CD4-positive, alpha-beta memory T cell (primary cell): ENCODE results near the gene C16orf74. TPM values are rescaled to one million over a fixed set of nuclear protein-coding genes. Genes with fewer than 3 reads are reported as not detected.

Experiments
- CTCF ChIA-PET: fragments of 350-600 bp; sonication (Branson Sonifier 250); formaldehyde crosslinking; loops from one replicate; lab custom pipeline; 2021; ENCODE audit warnings: inconsistent platforms; ENCODE audit not compliant: partially characterized antibody; lab: Charles Lee
- POLR2A ChIA-PET: fragments of 350-600 bp; sonication (Branson Sonifier 250); formaldehyde crosslinking; loops from one replicate; lab custom pipeline; 2021; ENCODE audit not compliant: partially characterized antibody; lab: Charles Lee
- DNase-seq, 5 donors: peaks; one replicate each; pipeline versions ENCODE4 v3.0.0 to v3.0.0-alpha.2; 2020 to 2022; ENCODE audit warnings: mixed read lengths in 1 of 5
- H3K27ac ChIP-seq: one replicate; pipeline ENCODE4 v1.7.0; 2013; ENCODE audit warnings: low read depth, low read length
- H3K27me3 ChIP-seq: 2 replicates; pipeline ENCODE4 v1.7.0; 2013; ENCODE audit warnings: mild to moderate bottlenecking, low read length, moderate library complexity; ENCODE audit not compliant: insufficient read depth
- H3K36me3 ChIP-seq: 2 replicates; pipeline ENCODE4 v1.7.0; 2013; ENCODE audit warnings: mild to moderate bottlenecking, low read length, moderate library complexity; ENCODE audit not compliant: insufficient read depth
- H3K4me1 ChIP-seq: 2 replicates; pipeline ENCODE4 v1.7.0; 2013; ENCODE audit warnings: mild to moderate bottlenecking, low read length, moderate library complexity; ENCODE audit not compliant: insufficient read depth
- H3K4me3 ChIP-seq, 2 donors: one replicate each; pipeline ENCODE4 v1.7.0; 2013; ENCODE audit warnings: low read length in 2 of 2, mild to moderate bottlenecking in 1 of 2
- H3K9me3 ChIP-seq, 2 donors: one replicate each; pipeline ENCODE4 v1.7.0; 2013; ENCODE audit warnings: low read length in 2 of 2, control low read depth in 1 of 2; ENCODE audit not compliant: control insufficient read depth in 1 of 2
- H3K27ac Mint-ChIP-seq, 7 donors: one replicate each; pipeline ENCODE4 v1.8.0; 2020 to 2021; ENCODE audit warnings: mixed read lengths in 7 of 7, mild to moderate bottlenecking in 6 of 7, inconsistent platforms in 3 of 7, moderate library complexity in 3 of 7
- H3K27me3 Mint-ChIP-seq, 2 donors: one replicate each; pipeline ENCODE4 v1.8.0; 2020 to 2021; ENCODE audit warnings: mixed read lengths in 2 of 2
- H3K36me3 Mint-ChIP-seq, 2 donors: one replicate each; pipeline ENCODE4 v1.8.0; 2020 to 2021; ENCODE audit warnings: mixed read lengths in 2 of 2, inconsistent platforms in 1 of 2, mild to moderate bottlenecking in 1 of 2
- H3K4me1 Mint-ChIP-seq, 4 donors: one replicate each; pipeline ENCODE4 v1.8.0; 2020 to 2021; ENCODE audit warnings: mixed read lengths in 4 of 4, mild to moderate bottlenecking in 1 of 4
- H3K4me3 Mint-ChIP-seq, 8 donors: one replicate each; pipeline ENCODE4 v1.8.0; 2020 to 2021; ENCODE audit warnings: mixed read lengths in 8 of 8, mild to moderate bottlenecking in 7 of 8, moderate library complexity in 6 of 8, inconsistent platforms in 3 of 8
- H3K9me3 Mint-ChIP-seq, 8 donors: one replicate each; pipeline ENCODE4 v1.8.0; 2020 to 2021; ENCODE audit warnings: mixed read lengths in 8 of 8, mild to moderate bottlenecking in 5 of 8, inconsistent platforms in 3 of 8, moderate library complexity in 1 of 8
- intact Hi-C: fragments of 100-400 bp; cut with micrococcal nuclease; formaldehyde crosslinking; loops from one replicate; pipeline ENCODE4 v1.15.1; 2023
- polyA plus RNA-seq, 2 donors: library from polyadenylated mRNA; unstranded; fragments of 300-500 nt; fragmentation: Illumina TruSeq; gene quantifications; one replicate each; pipeline ENCODE4 v1.2.3, GENCODE V29; 2021
- total RNA-seq, 2 experiments: library from RNA; stranded (reverse); gene quantifications; one replicate each; pipeline ENCODE4 v1.2.3, GENCODE V29; 2021

C16orf74 gene
- total and polyA plus RNA-seq, 4 experiments from 2014 or later, result 11.7 to 16.5 (median 14.3) TPM

DNA sequence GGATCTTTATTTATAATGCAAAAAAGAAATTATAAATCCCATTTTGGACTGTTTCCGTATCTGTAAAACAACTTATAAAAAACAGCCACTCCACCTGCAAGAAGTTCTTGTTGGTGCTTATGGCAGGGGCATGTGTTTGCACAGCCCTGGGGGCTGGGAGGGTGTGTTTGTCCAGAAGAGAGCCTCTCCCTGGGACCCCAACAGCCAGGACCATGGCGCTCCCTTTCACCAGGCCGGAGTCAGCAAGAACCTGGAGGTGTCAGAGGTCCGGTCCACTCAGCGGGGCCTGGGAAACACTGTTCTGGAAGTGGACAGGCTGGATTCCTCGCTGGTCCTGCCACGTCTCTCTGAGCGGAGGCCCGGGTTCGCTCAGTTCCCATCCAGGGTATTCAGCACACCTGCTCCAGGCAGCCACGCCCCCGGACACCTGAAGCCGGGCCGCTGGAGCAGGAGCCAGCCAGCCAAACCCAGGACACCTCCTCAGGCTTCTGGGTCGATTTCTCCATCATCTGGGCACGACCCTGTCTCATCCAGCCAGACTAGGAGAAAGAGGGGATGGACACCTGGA is 43.3 kb downstream of the C16orf74 start:
- Mint-ChIP-seq H3K4me1 (peaks cover 0 to 1% (median 0%) of the 10 kb centered on the region in 4 donors), H3K27ac (no peak overlapping the region), H3K4me3 (no peak overlapping the region), H3K36me3 (peaks cover 4% of the 10 kb centered on the region in 2 donors), H3K9me3 (peaks cover 0 to 8% (median 4%) of the 10 kb centered on the region in 8 donors), H3K27me3 (peaks cover 0 to 3% of the 10 kb centered on the region in 2 donors)
- intact Hi-C loops, result no loop called here
- H3K27ac ChIP-seq, result no peak overlapping the region
- no peaks in the 10 kb centered on the region for H3K36me3 ChIP-seq
- DNase-seq, result no peak
- H3K27me3 ChIP-seq, result no peaks in the 10 kb centered on the region
- no peaks in the 10 kb centered on the region for H3K4me1 ChIP-seq
- no peak overlapping the region for H3K4me3 ChIP-seq
- POLR2A ChIA-PET, result no interaction called here
- CTCF ChIA-PET, result no interaction called here
- no peaks in the 10 kb centered on the region for H3K9me3 ChIP-seq

DNA sequence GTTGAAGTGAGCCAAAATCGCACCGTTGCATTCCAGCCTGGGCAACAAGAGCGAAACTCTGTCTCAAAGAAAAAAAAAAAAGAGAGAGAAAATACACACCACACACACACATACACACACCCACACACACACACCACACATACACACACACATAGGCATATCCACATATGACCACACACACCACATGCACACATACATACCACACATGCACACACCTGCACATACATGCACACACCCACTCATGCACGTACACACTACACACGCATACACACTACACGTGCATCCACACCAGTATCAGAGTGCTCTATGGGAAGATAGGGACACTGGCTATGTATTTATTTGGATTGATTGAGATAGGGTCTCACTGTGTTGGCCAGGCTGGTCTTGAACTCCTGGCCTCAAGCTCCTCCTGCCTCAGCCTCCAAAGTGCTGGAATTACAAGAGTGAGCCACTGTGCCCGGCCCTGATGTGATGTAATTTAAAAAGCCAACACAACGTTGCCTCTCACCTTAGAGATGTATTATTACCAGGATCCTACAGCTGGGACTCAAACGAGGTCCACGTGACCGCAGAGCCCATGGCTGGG is 44.4 kb downstream of the C16orf74 start:
- H3K27ac ChIP-seq, result no peak overlapping the region
- peaks cover 0 to 6% (median 0%) of the 10 kb centered on the region in 8 donors for H3K9me3 Mint-ChIP-seq
- ChIA-PET POLR2A (no interaction called here), CTCF (interaction anchor here (1.0 kb wide), 1 partner anchor 13 kb away, joined by 3 read pairs; no protein-coding TSS in a partner anchor)
- DNase-seq, result no peak
- H3K36me3 Mint-ChIP-seq, result no peaks in the 10 kb centered on the region
- no peaks in the 10 kb centered on the region for H3K9me3 ChIP-seq
- no peak overlapping the region for H3K4me3 ChIP-seq
- no peaks in the 10 kb centered on the region for H3K27me3 Mint-ChIP-seq
- no peaks in the 10 kb centered on the region for H3K4me1 ChIP-seq
- no peaks in the 10 kb centered on the region for H3K27me3 ChIP-seq
- H3K36me3 ChIP-seq, result no peaks in the 10 kb centered on the region
- H3K4me3 Mint-ChIP-seq, result no peak overlapping the region
- intact Hi-C loops, result no loop called here
- no peaks in the 10 kb centered on the region for H3K4me1 Mint-ChIP-seq
- no peak overlapping the region for H3K27ac Mint-ChIP-seq

DNA sequence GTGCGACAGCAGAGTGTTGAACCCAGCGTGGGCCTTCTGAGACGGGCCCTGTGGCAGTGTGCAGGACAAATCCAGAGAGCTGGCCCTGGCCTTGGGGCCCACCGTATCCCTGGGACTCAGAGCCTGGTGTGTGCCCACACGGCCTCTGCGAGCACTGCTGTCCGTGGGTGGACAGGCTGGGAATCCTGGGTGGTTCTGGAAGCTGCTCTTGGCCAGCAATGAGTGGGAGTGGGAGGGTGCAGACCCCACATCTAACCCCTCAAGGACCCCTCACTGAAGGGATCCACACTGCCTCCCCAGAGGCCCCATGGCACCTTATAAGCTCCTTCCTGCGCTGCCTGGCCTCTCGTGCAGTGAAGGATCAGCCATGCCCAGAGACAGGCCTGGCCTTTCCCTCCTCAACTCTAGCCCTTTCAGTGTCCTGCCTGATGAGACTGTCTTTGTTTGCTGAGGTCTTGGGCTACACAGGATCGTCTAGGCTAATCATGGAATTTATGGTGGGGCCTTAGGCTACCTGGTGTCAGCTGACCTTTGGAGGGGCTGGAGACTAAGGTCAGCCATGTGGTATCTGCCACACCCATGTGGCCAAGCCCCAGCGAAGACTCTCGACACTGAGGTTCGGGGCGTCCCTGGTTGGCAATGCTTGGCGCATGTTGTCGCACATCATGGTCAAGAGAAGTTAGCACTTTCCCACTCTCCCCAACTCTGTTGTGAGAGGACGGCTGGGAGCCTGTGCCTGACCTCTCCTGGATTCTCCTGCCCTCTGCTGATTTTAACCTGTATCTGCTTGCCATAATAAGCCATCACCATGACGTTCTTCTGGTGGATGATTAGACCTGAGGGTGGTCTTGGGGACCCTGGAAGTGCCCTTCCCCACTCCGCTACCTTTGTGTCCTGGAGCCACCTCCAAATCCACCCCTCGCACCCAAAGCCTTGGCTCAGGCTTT is 45.7 kb downstream of the C16orf74 start:
- Histone ChIP-seq H3K27ac (no peak overlapping the region), H3K27me3 (no peaks in the 10 kb centered on the region), H3K4me3 (no peak overlapping the region), H3K9me3 (no peaks in the 10 kb centered on the region), H3K4me1 (no peaks in the 10 kb centered on the region), H3K36me3 (no peaks in the 10 kb centered on the region)
- ChIA-PET CTCF (interaction anchor here (1.0 kb wide), 1 partner anchor 14 kb away, joined by 3 read pairs; no protein-coding TSS in a partner anchor), POLR2A (no interaction called here)
- H3K27ac Mint-ChIP-seq, result no peak overlapping the region
- H3K9me3 Mint-ChIP-seq, result peaks cover 0 to 6% (median 0%) of the 10 kb centered on the region in 8 donors
- intact Hi-C loops, result no loop called here
- H3K4me1 Mint-ChIP-seq, result no peaks in the 10 kb centered on the region
- no peak overlapping the region for H3K4me3 Mint-ChIP-seq
- no peaks in the 10 kb centered on the region for H3K36me3 Mint-ChIP-seq
- DNase-seq, result no peak
- H3K27me3 Mint-ChIP-seq, result no peaks in the 10 kb centered on the region

DNA sequence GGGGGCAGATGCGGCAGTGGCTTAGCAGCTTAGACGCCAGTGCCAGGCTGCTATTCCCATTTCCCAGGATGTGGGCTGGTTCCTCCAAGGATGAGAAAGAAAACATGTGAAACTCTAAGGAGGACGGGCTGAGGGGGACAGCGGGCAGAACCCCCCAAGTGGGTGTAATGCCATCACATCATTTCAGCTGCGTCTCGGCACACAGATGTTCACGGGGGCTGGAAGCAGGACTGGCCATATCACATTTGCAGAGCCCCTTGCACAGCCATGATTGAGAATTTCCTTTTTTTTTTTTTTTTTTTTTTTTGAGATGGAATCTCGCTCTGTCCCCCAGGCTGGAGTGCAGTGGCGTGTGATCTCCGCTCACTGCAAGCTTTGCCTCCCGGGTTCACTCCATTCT is 46.9 kb downstream of the C16orf74 start:
- Mint-ChIP-seq H3K9me3 (peaks cover 0 to 9% (median 0%) of the 10 kb centered on the region in 8 donors), H3K4me1 (no peaks in the 10 kb centered on the region), H3K27ac (no peak overlapping the region), H3K4me3 (no peak overlapping the region), H3K27me3 (no peaks in the 10 kb centered on the region), H3K36me3 (no peaks in the 10 kb centered on the region)
- no peak overlapping the region for H3K4me3 ChIP-seq
- ChIA-PET CTCF (no interaction called here), POLR2A (interaction anchor here (0.6 kb wide), 1 partner anchor 43 kb away, joined by 4 read pairs; no protein-coding TSS in a partner anchor)
- intact Hi-C loops, result no loop called here
- no peak for DNase-seq
- H3K4me1 ChIP-seq, result no peaks in the 10 kb centered on the region
- H3K27me3 ChIP-seq, result no peaks in the 10 kb centered on the region
- H3K27ac ChIP-seq, result no peak overlapping the region
- H3K9me3 ChIP-seq, result no peaks in the 10 kb centered on the region
- H3K36me3 ChIP-seq, result no peaks in the 10 kb centered on the region

DNA sequence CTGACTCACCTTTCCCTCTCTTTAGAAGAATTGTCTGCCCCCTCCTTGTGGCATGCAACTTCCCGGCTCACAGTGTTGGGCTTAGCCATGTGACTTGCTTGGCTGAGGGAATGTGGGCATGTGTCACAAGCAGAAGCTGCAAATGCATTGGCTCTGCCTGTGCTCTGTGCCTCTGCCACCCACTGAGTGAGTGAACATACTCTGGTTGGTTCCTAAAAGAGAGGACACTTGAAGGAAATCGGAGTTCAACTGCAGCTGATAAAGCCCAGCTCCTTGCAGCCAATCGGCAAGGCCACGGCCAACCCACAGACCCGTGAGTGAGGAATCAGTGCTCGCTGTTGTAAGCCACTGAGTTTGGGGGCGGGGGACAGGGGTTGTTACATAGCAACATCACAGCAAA is 51.3 kb downstream of the C16orf74 start:
- Histone ChIP-seq H3K27me3 (no peaks in the 10 kb centered on the region), H3K27ac (no peak overlapping the region), H3K4me3 (no peak overlapping the region), H3K9me3 (no peaks in the 10 kb centered on the region), H3K4me1 (no peaks in the 10 kb centered on the region), H3K36me3 (no peaks in the 10 kb centered on the region)
- intact Hi-C loops, result no loop called here
- Mint-ChIP-seq H3K27ac (no peak overlapping the region), H3K36me3 (no peaks in the 10 kb centered on the region), H3K9me3 (peaks cover 0 to 9% (median 0%) of the 10 kb centered on the region in 8 donors), H3K4me1 (no peaks in the 10 kb centered on the region), H3K27me3 (peaks cover 9 to 14% of the 10 kb centered on the region in 2 donors), H3K4me3 (no peak overlapping the region)
- CTCF ChIA-PET, result no interaction called here
- no peak for DNase-seq
- POLR2A ChIA-PET, result interaction anchor here (0.6 kb wide), 2 partner anchors 14 to 1077 kb away, joined by 3 read pairs; no protein-coding TSS in a partner anchor

DNA sequence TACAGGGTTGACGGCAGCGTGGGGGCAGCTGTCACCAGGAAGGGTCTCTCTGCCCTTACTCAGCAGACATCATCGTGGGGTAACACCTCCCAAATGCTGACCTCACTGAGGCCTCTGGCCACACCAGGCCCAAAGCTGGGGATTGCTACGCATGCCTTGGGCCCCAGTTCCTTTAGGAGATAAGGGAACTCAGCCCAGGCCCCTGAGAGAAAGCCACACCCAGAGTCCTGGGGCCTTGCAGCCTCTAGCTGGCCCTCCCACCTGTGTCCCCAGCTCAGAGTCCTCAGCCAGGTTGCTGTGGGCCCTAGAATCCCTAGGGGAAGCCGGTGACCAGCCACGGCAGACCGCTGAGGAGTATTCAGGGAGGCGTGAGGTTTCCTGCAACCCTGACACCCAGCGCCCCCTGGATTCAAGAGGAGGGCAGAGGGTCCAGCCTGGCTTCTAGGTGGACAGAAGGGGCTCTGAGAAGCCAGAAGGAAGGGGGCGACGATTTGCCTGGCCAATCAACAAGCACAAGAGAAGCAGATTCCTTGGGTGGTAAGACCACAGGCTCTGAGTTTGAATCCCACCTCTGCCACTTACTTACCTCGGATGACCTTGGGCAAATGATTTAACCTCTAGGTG is 51.8 kb downstream of the C16orf74 start:
- intact Hi-C loops, result no loop called here

More for the DNA sequence above, 51.8 kb downstream of the C16orf74 start:
- Histone ChIP-seq H3K4me3 (no peak overlapping the region), H3K9me3 (no peaks in the 10 kb centered on the region), H3K27me3 (no peaks in the 10 kb centered on the region), H3K4me1 (no peaks in the 10 kb centered on the region), H3K27ac (no peak overlapping the region), H3K36me3 (no peaks in the 10 kb centered on the region)
- Mint-ChIP-seq H3K4me1 (no peaks in the 10 kb centered on the region), H3K9me3 (peaks cover 0 to 9% (median 0%) of the 10 kb centered on the region in 8 donors), H3K4me3 (no peak overlapping the region), H3K27ac (no peak overlapping the region), H3K36me3 (no peaks in the 10 kb centered on the region), H3K27me3 (peaks cover 9 to 14% of the 10 kb centered on the region in 2 donors)
- POLR2A ChIA-PET, result interaction anchor here (0.6 kb wide), 2 partner anchors 13 to 1077 kb away, joined by 3 read pairs; no protein-coding TSS in a partner anchor
- no peak for DNase-seq
- CTCF ChIA-PET, result no interaction called here
